ENCODE measurements around the gene DDX23. TPM values are rescaled to one million over a fixed set of nuclear protein-coding genes. Genes with fewer than 3 reads are reported as not detected.
"Not testable (repeated sequence)": the region's sequence is repeated elsewhere in the genome, so short reads cannot be mapped to it uniquely, and the experiment has no call there.

The DDX23 gene
- total RNA-seq: 100 to 1,000 TPM in 1 of 2 donors, 10 to 100 TPM in 1; 90.7 to 121 TPM

- no peaks in the 10 kb centered on the region for H3K9me3 Mint-ChIP-seq
- H3K27ac Mint-ChIP-seq: peak within 1 kb of the TSS; percentile 97 to 99
- ATAC-seq (peak; percentile 95 to 97), DNase-seq (ENCODE audit: low spot score in 2 of 2) (peak; percentile 86 to 94)
- peaks cover 23 to 33% of the 10 kb centered on the region in 2 donors for H3K36me3 Mint-ChIP-seq
These were observed at the start of gene DDX23 for GRCh38 chr12:48851883-48852733. Gene DDX23 (minus strand): TSS chr12:48852163. CDS start chr12:48845782, 6,381 bp downstream.

GRCh38 chr12:48901278-48901677, 49.3 kb upstream of the DDX23 start:
- Mint-ChIP-seq H3K9me3 (no peaks in the 10 kb centered on the region), H3K36me3 (no peaks in the 10 kb centered on the region), H3K27ac (no peak overlapping the region)
- ATAC-seq (peak; percentile 73 to 83), DNase-seq (ENCODE audit: low spot score in 2 of 2) (peak in 1 of 2 donors; percentile 21)

GRCh38 chr12:48899651-48900050, 47.7 kb upstream of the DDX23 start:
- Mint-ChIP-seq H3K9me3 (no peaks in the 10 kb centered on the region), H3K36me3 (no peaks in the 10 kb centered on the region), H3K27ac (no peak overlapping the region)
- ATAC-seq: no peak
- no peak for DNase-seq (ENCODE audit: low spot score in 2 of 2)

GRCh38 chr12:48894271-48894670, 42.3 kb upstream of the DDX23 start:
- H3K27ac Mint-ChIP-seq: no peak overlapping the region
- DNase-seq (ENCODE audit: low spot score in 2 of 2): no peak
- H3K36me3 Mint-ChIP-seq: no peaks in the 10 kb centered on the region
- no peak for ATAC-seq
- no peaks in the 10 kb centered on the region for H3K9me3 Mint-ChIP-seq

GRCh38 chr12:48890657-48891418, 38.9 kb upstream of the DDX23 start:
- DNase-seq (ENCODE audit: low spot score in 2 of 2) (peak; percentile 73 to 87), ATAC-seq (peak; percentile 99)
- Mint-ChIP-seq H3K27ac (no peak overlapping the region), H3K36me3 (no peaks in the 10 kb centered on the region), H3K9me3 (no peaks in the 10 kb centered on the region)

- no peaks in the 10 kb centered on the region for H3K9me3 Mint-ChIP-seq
- no peaks in the 10 kb centered on the region for H3K36me3 Mint-ChIP-seq
- DNase-seq (ENCODE audit: low spot score in 2 of 2): no peak
- ATAC-seq: no peak
- H3K27ac Mint-ChIP-seq: no peak overlapping the region
These were observed 37.7 kb upstream of the DDX23 start for GRCh38 chr12:48889679-48890078.

GRCh38 chr12:48883305-48884161, 31.6 kb upstream of the DDX23 start:
- Mint-ChIP-seq H3K27ac (no peak overlapping the region), H3K36me3 (no peaks in the 10 kb centered on the region), H3K9me3 (no peaks in the 10 kb centered on the region)
- ATAC-seq: no peak
- DNase-seq (ENCODE audit: low spot score in 2 of 2): no peak

GRCh38 chr12:48882972-48883304, 31.0 kb upstream of the DDX23 start:
- H3K27ac Mint-ChIP-seq: no peak overlapping the region
- no peaks in the 10 kb centered on the region for H3K9me3 Mint-ChIP-seq
- no peaks in the 10 kb centered on the region for H3K36me3 Mint-ChIP-seq
- ATAC-seq (no peak), DNase-seq (ENCODE audit: low spot score in 2 of 2) (no peak)

GRCh38 chr12:48882315-48882687, 30.3 kb upstream of the DDX23 start:
- H3K9me3 Mint-ChIP-seq: no peaks in the 10 kb centered on the region
- no peaks in the 10 kb centered on the region for H3K36me3 Mint-ChIP-seq
- ATAC-seq (no peak), DNase-seq (ENCODE audit: low spot score in 2 of 2) (no peak)
- H3K27ac Mint-ChIP-seq: no peak overlapping the region

GRCh38 chr12:48881686-48882314, 29.8 kb upstream of the DDX23 start:
- ATAC-seq: no peak
- no peak overlapping the region for H3K27ac Mint-ChIP-seq

GRCh38 chr12:48880647-48881046, 28.7 kb upstream of the DDX23 start:
- no peaks in the 10 kb centered on the region for H3K36me3 Mint-ChIP-seq
- H3K9me3 Mint-ChIP-seq: no peaks in the 10 kb centered on the region
- DNase-seq (ENCODE audit: low spot score in 2 of 2) (no peak), ATAC-seq (no peak)
- no peak overlapping the region for H3K27ac Mint-ChIP-seq

More at GRCh38 chr12:48881686-48882314, 29.8 kb upstream of the DDX23 start:
- DNase-seq (ENCODE audit: low spot score in 2 of 2): no peak
- H3K9me3 Mint-ChIP-seq: no peaks in the 10 kb centered on the region
- no peaks in the 10 kb centered on the region for H3K36me3 Mint-ChIP-seq

GRCh38 chr12:48878548-48878947, 26.6 kb upstream of the DDX23 start:
- Mint-ChIP-seq H3K27ac (no peak overlapping the region), H3K36me3 (no peaks in the 10 kb centered on the region), H3K9me3 (no peaks in the 10 kb centered on the region)
- DNase-seq (ENCODE audit: low spot score in 2 of 2) (no peak), ATAC-seq (no peak)

GRCh38 chr12:48875944-48876515, 24.1 kb upstream of the DDX23 start:
- Mint-ChIP-seq H3K27ac (no peak overlapping the region), H3K36me3 (no peaks in the 10 kb centered on the region), H3K9me3 (no peaks in the 10 kb centered on the region)
- no peak for ATAC-seq
- no peak for DNase-seq (ENCODE audit: low spot score in 2 of 2)

- H3K9me3 Mint-ChIP-seq; DNase-seq (ENCODE audit: low spot score in 2 of 2); H3K36me3 Mint-ChIP-seq; H3K27ac Mint-ChIP-seq; ATAC-seq: not testable (repeated sequence)
These were observed 21.6 kb upstream of the DDX23 start for GRCh38 chr12:48873534-48873933.

- no peaks in the 10 kb centered on the region for H3K36me3 Mint-ChIP-seq
- DNase-seq (ENCODE audit: low spot score in 2 of 2): no peak
These were observed 21.1 kb upstream of the DDX23 start for GRCh38 chr12:48873096-48873495.

GRCh38 chr12:48869191-48869590, 17.2 kb upstream of the DDX23 start:
- H3K9me3 Mint-ChIP-seq: no peaks in the 10 kb centered on the region
- ATAC-seq: no peak
- peak overlapping the region; percentile 22 to 25 for H3K27ac Mint-ChIP-seq
- no peaks in the 10 kb centered on the region for H3K36me3 Mint-ChIP-seq
- no peak for DNase-seq (ENCODE audit: low spot score in 2 of 2)

More at GRCh38 chr12:48873096-48873495, 21.1 kb upstream of the DDX23 start:
- H3K27ac Mint-ChIP-seq: no peak overlapping the region
- ATAC-seq: no peak
- no peaks in the 10 kb centered on the region for H3K9me3 Mint-ChIP-seq
